ES-I3 (cell line): ENCODE results near the gene CTNNA1.

Experiments
- H3K36me3 ChIP-seq: 2 replicates; pipeline ENCODE4 v1.6.1; 2013; ENCODE audit warnings: mild to moderate bottlenecking, low read length, control low read depth, moderate library complexity; ENCODE audit not compliant: insufficient read depth
- H3K4me1 ChIP-seq: 2 replicates; pipeline ENCODE4 v1.6.1; 2013; ENCODE audit warnings: mild to moderate bottlenecking, control low read depth, low read length; ENCODE audit not compliant: insufficient read depth
- H3K9ac ChIP-seq: 2 replicates; pipeline ENCODE4 v1.6.1; 2013; ENCODE audit warnings: low read depth, mild to moderate bottlenecking, low read length, moderate library complexity
- H3K9me3 ChIP-seq: 2 replicates; pipeline ENCODE4 v1.6.1; 2013; ENCODE audit warnings: mild to moderate bottlenecking, low read length, moderate library complexity; ENCODE audit not compliant: control insufficient read depth, insufficient read depth

The CTNNA1 gene

GRCh38 chr5:138938526-138938925 is 185.3 kb downstream of the CTNNA1 start:
- Histone ChIP-seq H3K9me3 (no peaks in the 10 kb centered on the region), H3K36me3 (peaks cover 3% of the 10 kb centered on the region; the same call in 1 of the 2 replicates), H3K4me1 (0 out of 2 replicates have a peak, but pooled peaks cover 6% of the 10 kb centered on the region), H3K9ac (no peak overlapping the region)

- no peaks in the 10 kb centered on the region for H3K36me3 ChIP-seq
- H3K9ac ChIP-seq, result no peak overlapping the region
- H3K9me3 ChIP-seq, result no peaks in the 10 kb centered on the region
- 0 out of 2 replicates have a peak, but pooled peaks cover 3% of the 10 kb centered on the region for H3K4me1 ChIP-seq
Measured at GRCh38 chr5:138942066-138942465, 188.8 kb downstream of the CTNNA1 start.

DNA sequence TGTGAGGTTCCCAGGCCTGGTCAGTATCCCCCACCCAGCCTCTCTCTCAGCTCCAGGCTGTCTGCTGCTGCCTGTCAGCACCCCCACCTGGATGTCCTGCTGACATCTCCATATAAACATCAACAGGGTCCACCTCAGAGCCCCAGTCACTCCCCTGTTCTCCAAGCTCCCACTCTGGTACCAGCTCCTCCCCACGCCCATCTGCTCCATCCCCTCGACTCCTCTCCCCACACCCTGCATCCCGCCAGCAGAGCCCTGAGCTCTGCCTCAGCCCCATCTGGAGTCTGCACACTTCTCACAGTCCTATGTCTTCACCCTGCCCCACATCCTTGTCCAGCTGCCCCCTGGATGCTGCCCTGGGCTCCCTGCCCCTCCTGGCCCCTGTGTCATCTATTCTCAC is 189.6 kb downstream of the CTNNA1 start:
- Histone ChIP-seq H3K9me3 (no peaks in the 10 kb centered on the region), H3K9ac (no peak overlapping the region), H3K4me1 (0 out of 2 replicates have a peak, but pooled peaks cover 3% of the 10 kb centered on the region), H3K36me3 (no peaks in the 10 kb centered on the region)

GRCh38 chr5:138943599-138944173 is 190.5 kb downstream of the CTNNA1 start:
- H3K9ac ChIP-seq, result no peak overlapping the region
- H3K36me3 ChIP-seq, result no peaks in the 10 kb centered on the region
- H3K4me1 ChIP-seq, result 0 out of 2 replicates have a peak, but pooled peaks cover 2% of the 10 kb centered on the region
- no peaks in the 10 kb centered on the region for H3K9me3 ChIP-seq

DNA sequence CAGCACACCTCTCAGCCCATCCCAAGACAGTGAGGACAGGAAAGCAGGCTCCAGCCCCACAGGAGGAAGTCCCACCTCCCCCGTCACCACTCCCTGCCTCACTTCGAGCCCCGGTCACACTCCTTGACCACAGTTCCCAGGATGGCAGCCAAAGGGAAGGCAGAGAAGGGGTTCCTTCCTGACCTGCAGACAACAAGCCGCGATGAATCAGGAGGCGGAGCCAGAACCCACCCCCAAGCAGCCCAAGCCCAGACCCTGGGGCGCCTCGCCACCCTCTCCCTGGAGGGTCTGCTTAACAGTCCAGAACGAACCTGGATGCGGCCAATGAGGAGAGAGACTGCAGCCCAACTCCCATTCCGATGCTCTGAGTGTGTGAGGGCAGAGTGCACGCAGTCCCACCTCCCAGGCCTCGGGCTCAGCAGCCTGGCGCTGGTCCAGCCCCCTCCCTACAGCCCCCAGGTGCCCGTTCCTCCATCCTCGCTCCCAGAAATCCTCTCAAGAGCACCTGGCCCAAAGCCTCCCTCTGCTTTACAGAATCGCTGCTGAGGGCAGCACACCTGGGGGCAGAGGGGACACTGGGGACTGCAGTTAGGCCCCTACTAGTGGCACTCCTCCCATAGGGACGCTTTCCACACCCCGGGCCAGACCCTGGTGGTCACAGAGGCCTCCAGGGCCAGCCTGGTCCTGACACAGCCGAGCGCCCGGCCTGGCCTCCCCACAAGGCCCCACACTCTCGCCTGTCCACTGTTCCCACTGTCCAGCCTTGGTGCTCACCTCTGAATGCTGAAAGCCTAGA is 191.5 kb downstream of the CTNNA1 start:
- Histone ChIP-seq H3K4me1 (no peaks in the 10 kb centered on the region), H3K36me3 (no peaks in the 10 kb centered on the region), H3K9ac (no peak overlapping the region)

GRCh38 chr5:138945421-138946240 is 192.4 kb downstream of the CTNNA1 start:
- Histone ChIP-seq H3K9ac (no peak overlapping the region), H3K36me3 (no peaks in the 10 kb centered on the region), H3K4me1 (no peaks in the 10 kb centered on the region), H3K9me3 (no peaks in the 10 kb centered on the region)

More for the DNA sequence above, 191.5 kb downstream of the CTNNA1 start:
- H3K9me3 ChIP-seq, result no peaks in the 10 kb centered on the region

DNA sequence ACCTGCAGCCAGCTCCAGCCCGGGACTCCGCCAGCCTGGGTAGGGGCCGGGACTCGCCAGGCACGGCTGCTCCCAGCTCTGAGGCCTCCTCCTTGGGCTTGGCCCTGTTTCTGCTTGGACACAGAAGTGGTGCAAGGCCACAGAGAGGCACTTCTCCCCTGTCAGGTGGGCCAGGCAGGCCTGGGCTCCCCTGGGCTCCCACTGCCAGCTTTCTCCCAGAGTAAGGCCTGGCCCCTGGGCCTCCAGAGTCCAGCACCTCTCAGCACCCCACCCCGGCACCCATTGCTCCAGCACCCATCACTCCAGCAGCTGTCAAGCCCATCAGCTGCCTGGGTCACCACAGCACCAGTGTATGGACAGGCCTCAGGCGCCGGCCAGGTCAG is 193.0 kb downstream of the CTNNA1 start:
- H3K36me3 ChIP-seq, result no peaks in the 10 kb centered on the region
- no peak overlapping the region for H3K9ac ChIP-seq
- H3K9me3 ChIP-seq, result no peaks in the 10 kb centered on the region
- no peaks in the 10 kb centered on the region for H3K4me1 ChIP-seq

GRCh38 chr5:138946831-138947560 is 193.8 kb downstream of the CTNNA1 start:
- H3K9me3 ChIP-seq, result no peaks in the 10 kb centered on the region
- H3K36me3 ChIP-seq, result no peaks in the 10 kb centered on the region
- H3K9ac ChIP-seq, result no peak overlapping the region
- no peaks in the 10 kb centered on the region for H3K4me1 ChIP-seq

- H3K9ac ChIP-seq, result no peak overlapping the region
- H3K4me1 ChIP-seq, result no peaks in the 10 kb centered on the region
- H3K36me3 ChIP-seq, result no peaks in the 10 kb centered on the region
Measured at GRCh38 chr5:138947780-138948179, 194.6 kb downstream of the CTNNA1 start.

DNA sequence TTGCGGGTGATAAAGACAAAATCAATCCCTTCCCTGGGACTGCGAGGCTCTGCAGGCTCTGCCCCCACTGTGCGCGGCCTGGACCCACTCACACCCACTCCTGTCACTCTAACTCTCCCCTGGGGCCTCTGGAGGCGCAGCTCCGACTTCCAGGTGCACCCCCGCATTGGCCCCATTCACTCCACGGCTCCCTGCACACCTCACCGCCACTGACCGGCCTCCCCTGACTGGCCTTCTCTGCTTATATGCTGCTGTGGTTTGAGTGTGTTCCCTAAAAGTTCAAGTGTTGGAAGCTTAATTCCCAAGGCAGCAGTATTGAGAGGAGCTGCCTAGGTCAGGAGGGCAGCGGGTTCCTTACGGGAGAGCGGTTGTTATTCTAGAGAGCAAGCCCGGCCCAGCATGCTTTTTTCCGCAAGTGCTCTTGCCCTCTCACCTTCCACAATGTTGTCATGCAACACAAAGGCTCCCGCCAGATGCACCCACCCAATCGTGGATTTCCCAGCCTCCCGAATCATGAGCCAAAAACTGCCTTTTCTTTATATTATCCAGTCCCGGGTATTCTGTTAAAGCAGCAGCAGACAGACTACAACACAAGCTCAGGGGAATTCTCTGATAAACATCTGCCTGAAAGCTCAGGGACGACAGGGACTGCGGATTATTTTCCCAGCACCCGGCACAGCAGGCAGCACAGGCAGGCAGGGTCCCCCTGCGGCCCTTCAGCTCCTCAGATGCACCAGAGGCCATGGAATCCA is 195.4 kb downstream of the CTNNA1 start:
- H3K36me3 ChIP-seq, result no peaks in the 10 kb centered on the region
- H3K9me3 ChIP-seq, result no peaks in the 10 kb centered on the region
- no peak overlapping the region for H3K9ac ChIP-seq
- H3K4me1 ChIP-seq, result no peaks in the 10 kb centered on the region

More at GRCh38 chr5:138947780-138948179, 194.6 kb downstream of the CTNNA1 start:
- no peaks in the 10 kb centered on the region for H3K9me3 ChIP-seq

- Histone ChIP-seq H3K9me3 (no peaks in the 10 kb centered on the region), H3K4me1 (no peaks in the 10 kb centered on the region), H3K36me3 (no peaks in the 10 kb centered on the region), H3K9ac (no peak overlapping the region)
Measured at GRCh38 chr5:138949223-138949574, 196.0 kb downstream of the CTNNA1 start.

DNA sequence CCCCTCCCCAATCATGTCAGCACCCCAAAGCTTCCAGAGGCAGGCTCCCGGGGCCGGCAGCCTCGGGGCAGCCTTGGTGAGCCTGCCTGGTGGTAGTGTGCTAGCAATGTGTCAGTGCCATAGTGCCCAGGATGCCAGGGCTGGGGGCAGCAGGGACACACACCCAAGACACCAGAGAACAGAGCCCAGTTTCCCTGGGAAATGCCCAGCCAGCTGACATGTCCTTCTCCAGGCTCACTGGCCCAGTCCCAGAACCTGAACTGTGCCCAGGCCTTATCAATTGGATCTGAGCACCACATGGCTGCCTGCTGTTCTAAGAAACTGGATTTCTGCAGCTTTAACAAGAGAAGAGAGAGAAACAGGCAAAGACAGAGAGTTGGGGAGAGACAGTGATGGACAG is 196.8 kb downstream of the CTNNA1 start:
- Histone ChIP-seq H3K9me3 (no peaks in the 10 kb centered on the region), H3K9ac (no peak overlapping the region), H3K4me1 (no peaks in the 10 kb centered on the region; the same call in 1 of the 2 replicates), H3K36me3 (no peaks in the 10 kb centered on the region)

DNA sequence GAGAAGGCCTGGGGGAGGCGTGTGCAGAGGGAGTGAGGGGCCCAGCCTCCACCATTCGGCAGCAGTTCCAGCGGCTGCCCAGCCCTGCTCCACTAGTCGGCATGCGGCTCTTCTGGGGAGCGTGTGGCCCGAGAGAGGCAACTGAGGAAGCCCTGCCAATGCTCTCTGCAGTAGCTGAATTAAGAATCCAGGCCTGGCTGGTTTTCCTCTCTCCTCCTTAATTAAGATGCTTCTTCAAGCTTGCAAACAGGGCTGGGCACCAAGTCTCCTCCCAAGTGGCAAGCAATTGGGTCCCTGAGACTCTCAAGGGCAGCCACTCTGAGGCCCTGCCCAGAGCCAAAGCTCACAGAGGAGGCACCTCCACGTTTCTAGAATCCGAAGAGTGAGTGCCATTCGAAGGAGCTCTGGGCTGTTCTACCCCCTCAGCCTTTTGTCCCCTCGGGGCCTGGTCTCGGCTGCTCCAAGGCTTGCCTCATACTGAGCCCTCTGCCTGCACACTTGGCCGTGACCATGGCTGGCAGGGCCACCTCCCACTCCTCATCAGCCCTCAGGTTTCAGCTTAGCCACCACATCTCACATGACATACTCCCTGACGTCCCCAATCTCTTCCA is 197.3 kb downstream of the CTNNA1 start:
- H3K36me3 ChIP-seq, result no peaks in the 10 kb centered on the region
- no peaks in the 10 kb centered on the region for H3K9me3 ChIP-seq
- no peak overlapping the region for H3K9ac ChIP-seq
- H3K4me1 ChIP-seq, result no peaks in the 10 kb centered on the region; the same call in 1 of the 2 replicates
